WTC11 (cell line): Measurements from ENCODE around the gene SLC1A4. TPM values are rescaled to one million over a fixed set of nuclear protein-coding genes. Genes with fewer than 3 reads are reported as not detected.

Source experiments
- ATAC-seq: fragments of 200-7000 bp; cut with Tn5 transposase; 2 replicates; pipeline ENCODE4 v1.10.0; 2021; ENCODE audit warnings: mild to moderate bottlenecking, moderate library complexity
- CTCF ChIA-PET: fragments of 300-600 bp; sonication (Branson Sonifier 250); formaldehyde crosslinking; loops from one replicate; lab custom pipeline; 2021; ENCODE audit warnings: antibody characterized with exemption; lab: Charles Lee
- POLR2A ChIA-PET: fragments of 350-600 bp; sonication (Branson Sonifier 250); formaldehyde crosslinking; loops from one replicate; lab custom pipeline; 2021; ENCODE audit warnings: antibody characterized with exemption; lab: Charles Lee
- DNase-seq: peaks from one replicate; pipeline ENCODE4 v3.0.0; 2021; ENCODE audit warnings: low spot score
- H3K27ac Mint-ChIP-seq: 2 replicates; pipeline ENCODE4 v1.8.0; 2021; ENCODE audit warnings: mixed read lengths
- H3K27me3 Mint-ChIP-seq: 2 replicates; pipeline ENCODE4 v1.8.0; 2021; ENCODE audit warnings: low read depth, mild to moderate bottlenecking, moderate library complexity, mixed read lengths
- H3K36me3 Mint-ChIP-seq: 2 replicates; pipeline ENCODE4 v1.8.0; 2021; ENCODE audit warnings: mixed read lengths
- H3K4me1 Mint-ChIP-seq: 2 replicates; pipeline ENCODE4 v1.8.0; 2022; ENCODE audit warnings: mixed read lengths
- H3K4me3 Mint-ChIP-seq: 2 replicates; pipeline ENCODE4 v1.8.0; 2021; ENCODE audit warnings: mild to moderate bottlenecking, moderate library complexity, mixed read lengths
- H3K9me3 Mint-ChIP-seq: 2 replicates; pipeline ENCODE4 v1.8.0; 2021; ENCODE audit warnings: mixed read lengths
- ATF1 ChIP-seq: sonication (generic); formaldehyde crosslinking; IDR thresholded peaks from 2 replicates; pipeline ENCODE4 v1.8.1; 2023; ENCODE audit warnings: mild to moderate bottlenecking, moderate library complexity, missing genetic modification reagents
- CBFB ChIP-seq: sonication (generic); formaldehyde crosslinking; IDR thresholded peaks from 2 replicates; pipeline ENCODE4 v1.8.1; 2022; ENCODE audit warnings: mild to moderate bottlenecking, low read depth, missing genetic modification reagents
- EMX1 ChIP-seq: fragments of 250-450 bp; sonication (Bioruptor Pico); IDR thresholded peaks from 2 replicates; pipeline ENCODE4 v1.8.0; 2021; ENCODE audit warnings: mild to moderate bottlenecking
- ESRRA ChIP-seq: sonication (generic); formaldehyde crosslinking; IDR thresholded peaks from 2 replicates; pipeline ENCODE4 v1.8.1; 2022; ENCODE audit warnings: mild to moderate bottlenecking, missing genetic modification reagents, borderline replicate concordance
- FOXK1 ChIP-seq: sonication (generic); formaldehyde crosslinking; IDR thresholded peaks from 2 replicates; pipeline ENCODE4 v1.8.0; 2022; ENCODE audit warnings: mild to moderate bottlenecking, moderate library complexity, missing genetic modification reagents
- GABPB1 ChIP-seq: sonication (generic); formaldehyde crosslinking; IDR thresholded peaks from 2 replicates; pipeline ENCODE4 v1.8.1; 2023; ENCODE audit warnings: mild to moderate bottlenecking, missing genetic modification reagents
- IRF2 ChIP-seq: sonication (generic); formaldehyde crosslinking; IDR thresholded peaks from 2 replicates; pipeline ENCODE4 v1.8.0; 2022; ENCODE audit warnings: low read depth, missing genetic modification reagents, borderline replicate concordance
- JAZF1 ChIP-seq: fragments of 250-450 bp; sonication (Bioruptor Pico); IDR thresholded peaks from 2 replicates; pipeline ENCODE4 v1.9.0; 2021; ENCODE audit warnings: moderate library complexity, mild to moderate bottlenecking, inconsistent platforms
- JUN ChIP-seq: sonication (generic); formaldehyde crosslinking; IDR thresholded peaks from 2 replicates; pipeline ENCODE4 v1.8.0; 2023; ENCODE audit warnings: mild to moderate bottlenecking, missing genetic modification reagents
- NR1H2 ChIP-seq: sonication (generic); formaldehyde crosslinking; IDR thresholded peaks from 2 replicates; pipeline ENCODE4 v1.9.0; 2021; ENCODE audit warnings: mild to moderate bottlenecking, moderate library complexity, missing genetic modification reagents
- RELA ChIP-seq: sonication (generic); formaldehyde crosslinking; IDR thresholded peaks from 2 replicates; pipeline ENCODE4 v1.8.1; 2022; ENCODE audit warnings: missing genetic modification reagents, mild to moderate bottlenecking, borderline replicate concordance
- TEAD4 ChIP-seq: sonication (generic); formaldehyde crosslinking; IDR thresholded peaks from 2 replicates; pipeline ENCODE4 v1.8.0; 2022; ENCODE audit warnings: mild to moderate bottlenecking, missing genetic modification reagents
- TP53 ChIP-seq: sonication (generic); formaldehyde crosslinking; IDR thresholded peaks from 2 replicates; pipeline ENCODE4 v1.8.1; 2023; ENCODE audit warnings: mild to moderate bottlenecking, missing genetic modification reagents
- ZNF219 ChIP-seq: sonication (generic); formaldehyde crosslinking; IDR thresholded peaks from 2 replicates; pipeline ENCODE4 v1.8.0; 2023; ENCODE audit warnings: missing genetic modification reagents, mild to moderate bottlenecking, borderline replicate concordance
- ZNF317 ChIP-seq: sonication (generic); formaldehyde crosslinking; IDR thresholded peaks from 2 replicates; pipeline ENCODE4 v1.8.1; 2023; ENCODE audit warnings: low read depth, mild to moderate bottlenecking, moderate library complexity, missing genetic modification reagents, borderline replicate concordance
- ZNF416 ChIP-seq: fragments of 250-450 bp; sonication (Bioruptor Pico); IDR thresholded peaks from 2 replicates; pipeline ENCODE4 v1.9.0; 2021; ENCODE audit warnings: mild to moderate bottlenecking, inconsistent platforms
- total RNA-seq: library from RNA; stranded (reverse); gene quantifications from 3 replicates; pipeline ENCODE4 v1.2.3, GENCODE V29; 2021
- TF ChIP-seq, protein P1 (sequence below): sonication (generic); formaldehyde crosslinking; IDR thresholded peaks from 2 replicates; pipeline ENCODE4 v1.8.1; 2023; ENCODE audit warnings: mild to moderate bottlenecking, missing genetic modification reagents, moderate library complexity
- TF ChIP-seq, protein P2 (sequence below): sonication (generic); formaldehyde crosslinking; conservative IDR thresholded peaks from 2 replicates; pipeline ENCODE4 v1.8.1; 2022; ENCODE audit warnings: mild to moderate bottlenecking, missing genetic modification reagents
- TF ChIP-seq, protein P3 (sequence below): sonication (generic); formaldehyde crosslinking; IDR thresholded peaks from 2 replicates; pipeline ENCODE4 v1.8.0; 2023; ENCODE audit warnings: mild to moderate bottlenecking, missing genetic modification reagents
- TF ChIP-seq, protein P4 (sequence below): sonication (generic); formaldehyde crosslinking; conservative IDR thresholded peaks from 2 replicates; pipeline ENCODE4 v1.8.1; 2023; ENCODE audit warnings: mild to moderate bottlenecking, low read depth, missing genetic modification reagents, moderate library complexity

The SLC1A4 gene
- total RNA-seq, 1 experiment from 2014 or later = 1.6 TPM

DNA sequence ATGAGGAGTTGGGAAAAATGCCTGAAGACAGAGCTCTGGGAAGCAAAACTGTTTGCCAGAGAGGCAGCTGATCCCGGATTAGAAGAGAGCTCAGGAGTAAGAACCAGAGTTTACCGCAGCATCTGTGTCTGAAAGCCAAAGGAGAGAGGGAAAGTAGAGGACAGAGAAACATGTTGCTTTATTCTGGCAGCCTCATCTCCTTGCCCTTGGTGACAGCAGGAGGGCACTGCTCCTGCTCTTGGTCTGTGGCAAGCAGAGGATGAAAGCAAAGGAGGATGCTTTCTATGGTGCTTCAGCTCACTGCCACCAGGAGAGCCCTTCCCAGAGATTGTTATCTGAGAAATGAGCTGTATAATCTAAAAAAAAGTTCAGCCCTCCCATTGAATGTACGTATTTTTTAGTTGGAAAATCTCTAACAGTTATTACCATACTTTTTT lies 7.7 kb downstream of the SLC1A4 start (continued):
- TF ChIP-seq FOXK1 (CRISPR knock-in tag) = no peak
- TF ChIP-seq, protein P1, sequence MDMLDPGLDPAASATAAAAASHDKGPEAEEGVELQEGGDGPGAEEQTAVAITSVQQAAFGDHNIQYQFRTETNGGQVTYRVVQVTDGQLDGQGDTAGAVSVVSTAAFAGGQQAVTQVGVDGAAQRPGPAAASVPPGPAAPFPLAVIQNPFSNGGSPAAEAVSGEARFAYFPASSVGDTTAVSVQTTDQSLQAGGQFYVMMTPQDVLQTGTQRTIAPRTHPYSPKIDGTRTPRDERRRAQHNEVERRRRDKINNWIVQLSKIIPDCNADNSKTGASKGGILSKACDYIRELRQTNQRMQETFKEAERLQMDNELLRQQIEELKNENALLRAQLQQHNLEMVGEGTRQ (CRISPR knock-in tag) = no peak
- TF ChIP-seq, protein P2, sequence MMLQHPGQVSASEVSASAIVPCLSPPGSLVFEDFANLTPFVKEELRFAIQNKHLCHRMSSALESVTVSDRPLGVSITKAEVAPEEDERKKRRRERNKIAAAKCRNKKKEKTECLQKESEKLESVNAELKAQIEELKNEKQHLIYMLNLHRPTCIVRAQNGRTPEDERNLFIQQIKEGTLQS (CRISPR knock-in tag) = no peak
- no peak for TF ChIP-seq GABPB1
- no peak for TF ChIP-seq TEAD4 (CRISPR knock-in tag)
- TF ChIP-seq, protein P3, sequence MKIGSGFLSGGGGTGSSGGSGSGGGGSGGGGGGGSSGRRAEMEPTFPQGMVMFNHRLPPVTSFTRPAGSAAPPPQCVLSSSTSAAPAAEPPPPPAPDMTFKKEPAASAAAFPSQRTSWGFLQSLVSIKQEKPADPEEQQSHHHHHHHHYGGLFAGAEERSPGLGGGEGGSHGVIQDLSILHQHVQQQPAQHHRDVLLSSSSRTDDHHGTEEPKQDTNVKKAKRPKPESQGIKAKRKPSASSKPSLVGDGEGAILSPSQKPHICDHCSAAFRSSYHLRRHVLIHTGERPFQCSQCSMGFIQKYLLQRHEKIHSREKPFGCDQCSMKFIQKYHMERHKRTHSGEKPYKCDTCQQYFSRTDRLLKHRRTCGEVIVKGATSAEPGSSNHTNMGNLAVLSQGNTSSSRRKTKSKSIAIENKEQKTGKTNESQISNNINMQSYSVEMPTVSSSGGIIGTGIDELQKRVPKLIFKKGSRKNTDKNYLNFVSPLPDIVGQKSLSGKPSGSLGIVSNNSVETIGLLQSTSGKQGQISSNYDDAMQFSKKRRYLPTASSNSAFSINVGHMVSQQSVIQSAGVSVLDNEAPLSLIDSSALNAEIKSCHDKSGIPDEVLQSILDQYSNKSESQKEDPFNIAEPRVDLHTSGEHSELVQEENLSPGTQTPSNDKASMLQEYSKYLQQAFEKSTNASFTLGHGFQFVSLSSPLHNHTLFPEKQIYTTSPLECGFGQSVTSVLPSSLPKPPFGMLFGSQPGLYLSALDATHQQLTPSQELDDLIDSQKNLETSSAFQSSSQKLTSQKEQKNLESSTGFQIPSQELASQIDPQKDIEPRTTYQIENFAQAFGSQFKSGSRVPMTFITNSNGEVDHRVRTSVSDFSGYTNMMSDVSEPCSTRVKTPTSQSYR (CRISPR knock-in tag) = no peak
- no peak for TF ChIP-seq JUN (CRISPR knock-in tag)
- TF ChIP-seq NR1H2 (CRISPR knock-in tag) = no peak
- TF ChIP-seq, protein P4, sequence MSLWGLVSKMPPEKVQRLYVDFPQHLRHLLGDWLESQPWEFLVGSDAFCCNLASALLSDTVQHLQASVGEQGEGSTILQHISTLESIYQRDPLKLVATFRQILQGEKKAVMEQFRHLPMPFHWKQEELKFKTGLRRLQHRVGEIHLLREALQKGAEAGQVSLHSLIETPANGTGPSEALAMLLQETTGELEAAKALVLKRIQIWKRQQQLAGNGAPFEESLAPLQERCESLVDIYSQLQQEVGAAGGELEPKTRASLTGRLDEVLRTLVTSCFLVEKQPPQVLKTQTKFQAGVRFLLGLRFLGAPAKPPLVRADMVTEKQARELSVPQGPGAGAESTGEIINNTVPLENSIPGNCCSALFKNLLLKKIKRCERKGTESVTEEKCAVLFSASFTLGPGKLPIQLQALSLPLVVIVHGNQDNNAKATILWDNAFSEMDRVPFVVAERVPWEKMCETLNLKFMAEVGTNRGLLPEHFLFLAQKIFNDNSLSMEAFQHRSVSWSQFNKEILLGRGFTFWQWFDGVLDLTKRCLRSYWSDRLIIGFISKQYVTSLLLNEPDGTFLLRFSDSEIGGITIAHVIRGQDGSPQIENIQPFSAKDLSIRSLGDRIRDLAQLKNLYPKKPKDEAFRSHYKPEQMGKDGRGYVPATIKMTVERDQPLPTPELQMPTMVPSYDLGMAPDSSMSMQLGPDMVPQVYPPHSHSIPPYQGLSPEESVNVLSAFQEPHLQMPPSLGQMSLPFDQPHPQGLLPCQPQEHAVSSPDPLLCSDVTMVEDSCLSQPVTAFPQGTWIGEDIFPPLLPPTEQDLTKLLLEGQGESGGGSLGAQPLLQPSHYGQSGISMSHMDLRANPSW (CRISPR knock-in tag) = no peak

DNA sequence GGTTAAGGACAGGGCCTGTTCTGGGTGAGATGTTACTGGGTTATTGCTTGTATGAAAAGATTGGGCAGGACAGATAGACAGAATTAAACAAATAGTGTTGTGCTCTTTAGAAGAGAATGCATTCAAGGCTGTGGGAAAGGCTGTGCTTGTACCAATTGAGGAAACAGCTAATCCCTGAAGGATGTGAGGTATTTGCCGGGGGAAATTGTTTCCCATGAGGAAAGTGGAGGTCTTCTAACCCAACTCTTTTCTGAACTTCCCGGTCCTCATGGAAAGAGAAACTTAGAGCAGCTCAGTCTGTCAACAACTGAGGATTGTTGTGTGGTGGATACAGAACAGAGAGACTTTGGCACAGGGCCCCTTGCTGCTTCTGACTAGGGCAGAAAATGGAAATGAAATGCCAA lies 9.5 kb downstream of the SLC1A4 start:
- Mint-ChIP-seq H3K4me1 (peaks cover 8% of the 10 kb centered on the region), H3K36me3 (no peaks in the 10 kb centered on the region), H3K27me3 (no peaks in the 10 kb centered on the region), H3K4me3 (no peak overlapping the region), H3K27ac (no peak overlapping the region), H3K9me3 (no peaks in the 10 kb centered on the region)
- ATAC-seq (no peak), DNase-seq (no peak)
- ChIA-PET CTCF (interaction anchor here (1.0 kb wide), 1 partner anchor 20 kb away, joined by 3 read pairs; no protein-coding TSS in a partner anchor), POLR2A (no interaction called here)
- TF ChIP-seq CBFB (CRISPR knock-in tag) = no peak
- TF ChIP-seq FOXK1 (CRISPR knock-in tag) = no peak
- TF ChIP-seq ATF1 (CRISPR knock-in tag) = no peak
- no peak for TF ChIP-seq EMX1
- TF ChIP-seq JAZF1 (CRISPR knock-in tag) = no peak
- TF ChIP-seq ZNF317 = no peak
- no peak for TF ChIP-seq ESRRA (CRISPR knock-in tag)
- TF ChIP-seq RELA (CRISPR knock-in tag) = no peak
- no peak for TF ChIP-seq ZNF416
- TF ChIP-seq ZNF219 (CRISPR knock-in tag) = no peak
- TF ChIP-seq IRF2 (CRISPR knock-in tag) = no peak

DNA sequence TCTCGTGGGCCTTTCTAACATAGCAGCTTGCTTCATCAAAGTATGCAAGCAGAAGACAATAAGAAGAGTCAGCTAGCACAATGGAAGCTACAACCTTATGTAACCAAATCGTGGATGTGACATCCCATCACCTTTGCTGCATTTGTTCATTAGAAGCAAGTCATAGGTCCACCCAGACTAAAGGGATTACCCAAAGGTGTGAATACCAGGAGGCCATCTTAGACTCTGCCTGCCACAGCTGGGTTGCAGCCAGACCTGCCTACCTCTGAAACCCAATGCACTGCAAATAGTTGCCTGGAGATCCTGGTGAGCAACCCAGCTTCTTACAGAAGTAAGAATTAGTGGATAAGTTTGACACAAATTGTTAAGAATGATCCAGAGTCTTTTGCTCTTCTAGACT lies 10.6 kb downstream of the SLC1A4 start:
- H3K4me1 Mint-ChIP-seq = peaks cover 8% of the 10 kb centered on the region
- H3K36me3 Mint-ChIP-seq = no peaks in the 10 kb centered on the region
- DNase-seq = no peak
- POLR2A ChIA-PET = no interaction called here
- no peak overlapping the region for H3K27ac Mint-ChIP-seq
- no peaks in the 10 kb centered on the region for H3K9me3 Mint-ChIP-seq
- ATAC-seq = no peak
- no peaks in the 10 kb centered on the region for H3K27me3 Mint-ChIP-seq
- CTCF ChIA-PET = interaction anchor here (1.0 to 1.3 kb wide), 3 partner anchors 21 to 41 kb away, joined by 3 read pairs; no protein-coding TSS in a partner anchor
- TF ChIP-seq TP53 (CRISPR knock-in tag) = no peak
- no peak overlapping the region for H3K4me3 Mint-ChIP-seq
